Esophagus muscularis mucosa (tissue), 4 donors: ENCODE results near the gene ASMTL. TPM values are rescaled to one million over a fixed set of nuclear protein-coding genes. Genes with fewer than 3 reads are reported as not detected.

ENCODE experiments used
- DNase-seq: peaks from one replicate; pipeline ENCODE4 v3.0.0-alpha.2; 2017; ENCODE audit errors: extremely low spot score
- H3K27ac ChIP-seq, 4 donors: fragments of 200-600 bp; sonication (generic); replicated peaks in 1 of 4; 1 replicate in 3 of 4; 2 replicates in 1 of 4; pipeline ENCODE4 v1.5.1; 2016 to 2019; ENCODE audit warnings: mild to moderate bottlenecking in 1 of 4
- H3K27me3 ChIP-seq, 4 donors: fragments of 200-600 bp; sonication (generic); one replicate each; pipeline versions ENCODE4 v1.5.1 to v1.6.0; 2016 to 2019
- H3K36me3 ChIP-seq, 4 donors: fragments of 200-600 bp; sonication (generic); one replicate each; pipeline ENCODE4 v1.5.1; 2016 to 2019
- H3K4me1 ChIP-seq, 4 donors: fragments of 200-600 bp; sonication (generic); one replicate each; pipeline ENCODE4 v1.5.1; 2016 to 2019
- H3K4me3 ChIP-seq, 4 donors: fragments of 200-600 bp; sonication (generic); 1 replicate in 2 of 4; 2 replicates in 2 of 4; pipeline ENCODE4 v1.5.1; 2016 to 2019; ENCODE audit warnings: mild to moderate bottlenecking in 4 of 4, moderate library complexity in 1 of 4
- H3K9me3 ChIP-seq, 4 donors: fragments of 200-600 bp; sonication (generic); 1 replicate in 3 of 4; 2 replicates in 1 of 4; pipeline ENCODE4 v1.5.1; 2016 to 2019
- CTCF ChIP-seq, 3 experiments: fragments of 200-600 bp in 2 of 3; fragments of 450-650 bp in 1 of 3; sonication (generic) in 2 of 3; IDR thresholded peaks; one replicate each; pipeline ENCODE4 v1.5.1; 2017 to 2019; ENCODE audit warnings: antibody characterized with exemption in 3 of 3, mild to moderate bottlenecking in 2 of 3, moderate library complexity in 1 of 3
- EP300 ChIP-seq: sonication (generic); formaldehyde crosslinking; IDR thresholded peaks from one replicate; pipeline ENCODE4 v1.6.1; 2017; ENCODE audit warnings: antibody characterized with exemption
- POLR2A ChIP-seq: fragments of 450-650 bp; IDR thresholded peaks from one replicate; pipeline ENCODE4 v1.6.1; 2017; ENCODE audit warnings: antibody characterized with exemption, moderate library complexity, mild to moderate bottlenecking, low read depth
- POLR2AphosphoS5 ChIP-seq, 2 donors: sonication (generic); formaldehyde crosslinking; IDR thresholded peaks; one replicate each; pipeline ENCODE4 v1.6.1; 2017; ENCODE audit warnings: antibody characterized with exemption in 2 of 2
- WGBS: methylation state at CpG from one replicate; pipeline ENCODE4 v1.1.5; 2018; 5-methylcytosine and 5-hydroxymethylcytosine counted together
- intact Hi-C: fragments of 100-400 bp; cut with DNase I; formaldehyde crosslinking; loops from one replicate; pipeline ENCODE4 v1.15.1; 2023
- total RNA-seq, 4 donors: library from RNA; depleted of rRNA; stranded (reverse); fragments of >200 nt; gene quantifications; one replicate each; pipeline versions ENCODE4 v1.1.0 to v1.2.1, GENCODE V29; 2016

The ASMTL gene
- total RNA-seq, 4 donors from 2014 or later, result 28.7 to 52.2 (median 32.8) TPM

DNA sequence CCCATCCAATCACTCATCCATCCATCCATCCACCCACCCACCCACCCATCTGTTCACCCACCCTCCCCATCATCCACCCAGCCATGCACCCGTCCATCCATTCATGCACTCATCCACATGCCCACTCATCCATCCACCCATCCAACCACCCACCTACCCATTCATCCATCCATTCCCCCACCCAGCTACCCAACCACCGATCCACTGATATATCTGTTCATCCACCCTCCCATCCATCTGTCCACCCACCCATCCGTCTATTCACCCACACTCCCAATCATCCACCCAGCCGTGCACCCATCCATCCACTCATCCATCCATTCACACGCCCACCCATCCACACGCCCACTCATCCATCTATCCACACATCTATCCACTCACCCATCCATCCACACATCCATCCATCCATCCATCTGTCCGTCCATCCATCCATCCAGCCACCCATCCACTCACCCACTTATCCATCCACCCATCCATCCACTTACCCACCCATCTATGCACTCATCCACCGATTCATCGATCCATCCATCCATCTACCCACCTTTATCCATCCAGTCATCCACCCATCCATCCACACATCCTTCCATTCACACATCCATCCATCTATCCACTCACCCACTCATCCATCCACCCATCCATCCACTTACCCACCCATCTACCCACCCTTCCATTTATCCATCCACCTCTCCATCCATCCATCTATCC is 28.4 kb downstream of the ASMTL start:
- Histone ChIP-seq H3K36me3 (peaks cover 30 to 71% (median 53%) of the 10 kb centered on the region in 4 donors), H3K9me3 (peaks cover 0 to 19% (median 4%) of the 10 kb centered on the region in 4 donors), H3K4me3 (no peak overlapping the region), H3K27me3 (no peaks in the 10 kb centered on the region), H3K27ac (no peak overlapping the region), H3K4me1 (no peaks in the 10 kb centered on the region)
- DNase-seq, result no peak
- intact Hi-C loops, result no loop called here
- 73% methylated on average over 9 of the region's 9 CpGs for WGBS
- no peak for TF ChIP-seq EP300
- TF ChIP-seq POLR2AphosphoS5 (IDR thresholded peaks at IDR 0.05), result no peak
- TF ChIP-seq CTCF (IDR thresholded peaks at IDR 0.05), result no peak
- TF ChIP-seq POLR2A, result no peak

DNA sequence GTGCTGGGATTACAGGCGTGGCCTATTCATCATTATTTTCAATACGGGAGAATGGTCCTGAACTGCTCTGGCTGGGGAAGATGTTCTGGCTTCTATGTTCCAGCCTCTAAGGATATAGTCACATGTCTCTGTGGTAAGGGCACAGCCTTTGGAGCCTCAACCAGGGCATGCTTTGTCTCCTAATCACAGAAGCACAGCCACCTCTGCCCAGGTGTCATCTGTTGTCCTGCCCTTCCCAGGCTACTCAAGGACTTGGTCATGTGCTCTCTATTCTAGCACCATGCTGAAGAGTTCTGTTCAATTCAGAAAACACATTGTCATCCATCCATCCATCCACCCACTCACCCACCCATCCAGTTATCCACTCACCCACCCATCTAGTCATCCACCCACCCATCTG is 29.5 kb downstream of the ASMTL start:
- peaks cover 0 to 26% (median 9%) of the 10 kb centered on the region in 4 donors for H3K9me3 ChIP-seq
- H3K36me3 ChIP-seq, result peaks cover 35 to 82% (median 63%) of the 10 kb centered on the region in 4 donors
- WGBS, result 50% methylated on average over 2 of the region's 2 CpGs

DNA sequence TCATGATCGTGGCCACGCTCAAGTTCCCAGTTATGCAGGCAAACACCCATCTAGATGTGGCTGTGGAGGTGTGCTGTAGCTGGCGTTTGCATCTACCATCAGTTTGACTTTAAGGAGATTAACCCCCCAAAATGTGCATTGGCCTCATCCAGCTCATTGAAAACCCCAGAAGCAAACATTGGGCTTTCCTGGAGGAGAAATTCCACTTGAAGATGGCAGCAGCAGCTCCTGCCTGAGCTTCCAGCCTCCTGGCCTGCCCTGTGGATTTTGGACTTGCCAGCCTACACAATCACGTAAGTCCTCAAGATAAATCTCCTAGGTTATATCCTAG is 30.6 kb downstream of the ASMTL start:
- Histone ChIP-seq H3K4me3 (no peak overlapping the region), H3K9me3 (peaks cover 0 to 28% (median 11%) of the 10 kb centered on the region in 4 donors), H3K27me3 (no peaks in the 10 kb centered on the region), H3K4me1 (no peaks in the 10 kb centered on the region), H3K27ac (no peak overlapping the region), H3K36me3 (peaks cover 33 to 81% (median 62%) of the 10 kb centered on the region in 4 donors)
- 93% methylated on average over 4 of the region's 4 CpGs for WGBS
- DNase-seq, result no peak
- no peak for TF ChIP-seq EP300
- TF ChIP-seq POLR2AphosphoS5 (IDR thresholded peaks at IDR 0.05), result no peak
- TF ChIP-seq POLR2A, result no peak
- no peak for TF ChIP-seq CTCF (IDR thresholded peaks at IDR 0.05)
- intact Hi-C loops, result no loop called here

More for the DNA sequence above, 29.5 kb downstream of the ASMTL start:
- no peak overlapping the region for H3K27ac ChIP-seq
- no peaks in the 10 kb centered on the region for H3K27me3 ChIP-seq
- H3K4me1 ChIP-seq, result no peaks in the 10 kb centered on the region
- TF ChIP-seq CTCF (IDR thresholded peaks at IDR 0.05) (no peak), POLR2AphosphoS5 (IDR thresholded peaks at IDR 0.05) (no peak), EP300 (no peak), POLR2A (no peak)
- no peak overlapping the region for H3K4me3 ChIP-seq
- intact Hi-C loops, result no loop called here
- DNase-seq, result no peak

DNA sequence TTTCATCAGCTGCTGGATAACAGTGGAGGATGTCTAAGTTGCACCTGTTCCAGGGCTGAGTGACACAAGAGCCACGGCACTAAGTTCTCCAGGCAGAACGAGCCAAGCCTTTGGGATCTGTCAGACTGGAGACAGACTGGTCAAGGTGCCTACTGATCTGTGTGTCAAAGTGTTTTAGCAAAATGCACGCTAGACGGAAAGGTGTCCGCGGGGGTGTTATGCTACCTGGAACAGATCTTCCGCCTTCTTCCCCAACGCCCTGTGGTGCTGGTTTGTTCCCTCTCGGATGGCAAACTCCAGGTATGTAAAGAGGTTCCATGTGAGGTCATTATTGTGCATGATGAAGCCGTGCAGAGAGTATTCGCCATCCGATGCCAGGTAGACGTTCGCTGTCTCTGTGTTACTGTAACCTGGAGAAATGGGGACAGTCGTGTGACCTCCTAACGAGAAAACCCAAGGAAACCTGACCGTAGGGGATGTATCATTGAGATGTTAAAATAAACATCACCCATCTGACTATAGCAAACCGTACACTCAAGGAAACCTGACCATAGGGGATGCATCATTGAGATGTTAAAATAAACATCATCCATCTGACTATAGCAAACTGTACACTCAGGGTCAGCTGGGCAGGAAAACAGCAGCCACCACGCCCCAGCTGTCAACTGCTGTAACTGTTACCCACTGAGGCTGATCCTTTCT is 31.1 kb downstream of the ASMTL start:
- Histone ChIP-seq H3K4me3 (no peak overlapping the region), H3K9me3 (peaks cover 0 to 28% (median 11%) of the 10 kb centered on the region in 4 donors), H3K4me1 (no peaks in the 10 kb centered on the region), H3K27ac (no peak overlapping the region), H3K27me3 (no peaks in the 10 kb centered on the region), H3K36me3 (peaks cover 33 to 78% (median 65%) of the 10 kb centered on the region in 4 donors)
- TF ChIP-seq CTCF (IDR thresholded peaks at IDR 0.05), result no peak
- no peak for TF ChIP-seq EP300
- TF ChIP-seq POLR2A, result no peak
- no peak for TF ChIP-seq POLR2AphosphoS5 (IDR thresholded peaks at IDR 0.05)
- intact Hi-C loops, result no loop called here
- DNase-seq, result no peak
- WGBS, result 96% methylated on average over 14 of the region's 19 CpGs
